HUES6 (cell line): Measurements from ENCODE around the gene PBX1.
"Not testable (repeated sequence)": the region's sequence is repeated elsewhere in the genome, so short reads cannot be mapped to it uniquely, and the experiment has no call there.

ENCODE experiments used
- H3K27ac ChIP-seq: 2 replicates; pipeline ENCODE4 v1.7.0; 2013; ENCODE audit warnings: low read depth, mild to moderate bottlenecking, low read length, inconsistent platforms
- H3K27me3 ChIP-seq: 2 replicates; pipeline ENCODE4 v1.6.1; 2013; ENCODE audit warnings: low read length; ENCODE audit not compliant: control insufficient read depth, insufficient read depth
- H3K36me3 ChIP-seq: 2 replicates; pipeline ENCODE4 v1.6.1; 2013; ENCODE audit warnings: low read length; ENCODE audit not compliant: control insufficient read depth, insufficient read depth
- H3K4me1 ChIP-seq: 2 replicates; pipeline ENCODE4 v1.6.1; 2013; ENCODE audit warnings: low read length; ENCODE audit not compliant: control insufficient read depth, insufficient read depth
- H3K4me3 ChIP-seq: 2 replicates; pipeline ENCODE4 v1.5.1; 2013; ENCODE audit warnings: low read depth, low read length
- H3K9ac ChIP-seq: one replicate; pipeline ENCODE4 v1.6.1; 2013; ENCODE audit warnings: mild to moderate bottlenecking, low read length
- H3K9me3 ChIP-seq: 2 replicates; pipeline ENCODE4 v1.6.1; 2013; ENCODE audit warnings: low read depth, low read length; ENCODE audit not compliant: control insufficient read depth, insufficient read depth

Gene PBX1

GRCh38 chr1:164552463-164552988 lies 6.5 kb upstream of the PBX1 start:
- not testable (repeated sequence) for H3K4me3 ChIP-seq, H3K27me3 ChIP-seq, H3K9ac ChIP-seq, H3K4me1 ChIP-seq, H3K27ac ChIP-seq, H3K36me3 ChIP-seq
- H3K9me3 ChIP-seq, result peaks cover 38% of the 10 kb centered on the region

GRCh38 chr1:164557270-164557669 lies 1.7 kb upstream of the PBX1 start:
- Histone ChIP-seq H3K4me3 (no peak overlapping the region), H3K36me3 (no peaks in the 10 kb centered on the region), H3K27ac (no peak overlapping the region), H3K27me3 (no peaks in the 10 kb centered on the region), H3K9ac (no peak overlapping the region), H3K9me3 (peaks cover 12% of the 10 kb centered on the region), H3K4me1 (peaks cover 15% of the 10 kb centered on the region)

- Histone ChIP-seq H3K9ac (peak overlapping the region; percentile 61), H3K27me3 (no peaks in the 10 kb centered on the region), H3K4me1 (peaks cover 37% of the 10 kb centered on the region), H3K36me3 (peaks cover 3% of the 10 kb centered on the region; the same call in 1 of the 2 replicates), H3K9me3 (no peaks in the 10 kb centered on the region), H3K27ac (peak overlapping the region; percentile 51; the same call in 1 of the 2 replicates), H3K4me3 (peak overlapping the region; percentile 95)
These were observed 513 bp downstream of the PBX1 start for GRCh38 chr1:164559342-164560051.

- Histone ChIP-seq H3K27me3 (no peaks in the 10 kb centered on the region), H3K4me1 (peaks cover 42% of the 10 kb centered on the region), H3K9me3 (no peaks in the 10 kb centered on the region), H3K27ac (0 out of 2 replicates have a peak overlapping the region, but pooled peaks have one; percentile 51), H3K9ac (peak overlapping the region; percentile 61), H3K36me3 (peaks cover 3% of the 10 kb centered on the region; the same call in 1 of the 2 replicates), H3K4me3 (peak overlapping the region; percentile 95)
These were observed 1.1 kb downstream of the PBX1 start for GRCh38 chr1:164560121-164560541.

GRCh38 chr1:164560556-164560955 lies 1.6 kb downstream of the PBX1 start:
- Histone ChIP-seq H3K9ac (peak overlapping the region; percentile 61), H3K4me3 (peak overlapping the region; percentile 95), H3K36me3 (peaks cover 3% of the 10 kb centered on the region; the same call in 1 of the 2 replicates), H3K27ac (peak overlapping the region; percentile 51), H3K27me3 (no peaks in the 10 kb centered on the region), H3K4me1 (peaks cover 46% of the 10 kb centered on the region), H3K9me3 (no peaks in the 10 kb centered on the region)

GRCh38 chr1:164561007-164561406 lies 2.0 kb downstream of the PBX1 start:
- peak overlapping the region; percentile 61 for H3K9ac ChIP-seq
- H3K4me3 ChIP-seq, result peak overlapping the region; percentile 95
- H3K27me3 ChIP-seq, result no peaks in the 10 kb centered on the region
- H3K9me3 ChIP-seq, result no peaks in the 10 kb centered on the region
- peaks cover 3% of the 10 kb centered on the region; the same call in 1 of the 2 replicates for H3K36me3 ChIP-seq
- peak overlapping the region; percentile 51 for H3K27ac ChIP-seq
- H3K4me1 ChIP-seq, result peaks cover 50% of the 10 kb centered on the region

GRCh38 chr1:164561472-164561871 lies 2.5 kb downstream of the PBX1 start:
- Histone ChIP-seq H3K9ac (no peak overlapping the region), H3K36me3 (peaks cover 3% of the 10 kb centered on the region; the same call in 1 of the 2 replicates), H3K27ac (peak overlapping the region; percentile 51; the same call in 1 of the 2 replicates), H3K4me1 (peaks cover 55% of the 10 kb centered on the region), H3K4me3 (peak overlapping the region; percentile 95), H3K9me3 (no peaks in the 10 kb centered on the region), H3K27me3 (no peaks in the 10 kb centered on the region)

GRCh38 chr1:164562061-164562460 lies 3.1 kb downstream of the PBX1 start:
- Histone ChIP-seq H3K9ac (peak overlapping the region; percentile 46), H3K36me3 (peaks cover 3% of the 10 kb centered on the region; the same call in 1 of the 2 replicates), H3K4me3 (peak overlapping the region; percentile 95), H3K9me3 (no peaks in the 10 kb centered on the region), H3K4me1 (peaks cover 60% of the 10 kb centered on the region), H3K27me3 (no peaks in the 10 kb centered on the region), H3K27ac (no peak overlapping the region)

- Histone ChIP-seq H3K27ac (no peak overlapping the region), H3K4me1 (peaks cover 62% of the 10 kb centered on the region), H3K4me3 (peak overlapping the region; percentile 95), H3K9ac (peak overlapping the region; percentile 46), H3K9me3 (no peaks in the 10 kb centered on the region), H3K27me3 (no peaks in the 10 kb centered on the region), H3K36me3 (peaks cover 3% of the 10 kb centered on the region; the same call in 1 of the 2 replicates)
These were observed 3.5 kb downstream of the PBX1 start for GRCh38 chr1:164562511-164562910.

- Histone ChIP-seq H3K27me3 (no peaks in the 10 kb centered on the region), H3K4me1 (peaks cover 61% of the 10 kb centered on the region), H3K9ac (no peak overlapping the region), H3K4me3 (peak overlapping the region; percentile 95), H3K27ac (no peak overlapping the region), H3K36me3 (peaks cover 5% of the 10 kb centered on the region; the same call in 1 of the 2 replicates), H3K9me3 (no peaks in the 10 kb centered on the region)
These were observed 4.0 kb downstream of the PBX1 start for GRCh38 chr1:164562947-164563520.
